Erythroblast (primary cell): Measurements from ENCODE around the gene FDPS.

Experiments
- GATA1 ChIP-seq: IDR thresholded peaks from 2 replicates; pipeline ENCODE4 v1.6.1; 2011; ENCODE audit warnings: low read depth, mild to moderate bottlenecking, control low read depth, low read length, moderate library complexity
- POLR2A ChIP-seq: IDR thresholded peaks from 2 replicates; pipeline ENCODE4 v1.6.1; 2011; ENCODE audit warnings: mild to moderate bottlenecking, low read length

DNA sequence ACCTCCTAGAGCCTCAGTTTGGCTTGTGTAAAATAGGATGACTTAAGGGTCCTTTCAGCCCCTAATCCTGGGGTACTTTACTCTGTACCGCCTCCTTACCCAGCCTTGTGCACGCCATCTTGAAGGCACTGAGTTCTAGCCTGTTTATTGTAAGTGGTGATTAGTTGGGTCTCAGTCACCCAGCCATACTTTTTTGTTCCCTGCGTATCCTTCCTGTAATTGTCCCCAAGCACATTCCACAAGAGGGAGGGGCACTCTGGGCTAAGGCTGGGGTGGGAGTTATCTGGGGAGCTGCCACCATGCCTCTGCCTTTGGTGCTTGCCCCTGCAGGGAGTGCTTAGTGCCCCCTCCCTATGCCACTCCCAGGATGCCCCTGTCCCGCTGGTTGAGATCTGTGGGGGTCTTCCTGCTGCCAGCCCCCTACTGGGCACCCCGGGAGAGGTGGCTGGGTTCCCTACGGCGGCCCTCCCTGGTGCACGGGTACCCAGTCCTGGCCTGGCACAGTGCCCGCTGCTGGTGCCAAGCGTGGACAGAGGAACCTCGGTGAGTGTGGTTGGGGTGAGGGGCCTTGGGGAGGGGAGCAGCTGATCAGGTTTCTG lies 856 bp downstream of the FDPS start:
- TF ChIP-seq POLR2A (no peak), GATA1 (no peak)
